Endodermal cell (in vitro differentiated cells): ENCODE data around the gene S100B. TPM values are rescaled to one million over a fixed set of nuclear protein-coding genes. Genes with fewer than 3 reads are reported as not detected.

Source experiments
- DNase-seq: peaks from one replicate; pipeline ENCODE4 v3.0.0-alpha.2; 2017
- H3K27ac ChIP-seq: 2 replicates; pipeline ENCODE4 v1.5.1; 2013; ENCODE audit warnings: mild to moderate bottlenecking, low read depth, low read length, moderate library complexity
- H3K27me3 ChIP-seq: 2 replicates; pipeline ENCODE4 v1.6.1; 2013; ENCODE audit warnings: mild to moderate bottlenecking, low read length, moderate library complexity; ENCODE audit not compliant: insufficient read depth, control insufficient read depth, poor library complexity, severe bottlenecking
- H3K36me3 ChIP-seq: 2 replicates; pipeline ENCODE4 v1.7.0; 2013; ENCODE audit warnings: mild to moderate bottlenecking, low read length, moderate library complexity; ENCODE audit not compliant: control insufficient read depth, insufficient read depth
- H3K4me1 ChIP-seq: one replicate; pipeline ENCODE4 v1.7.0; 2013; ENCODE audit warnings: low read length; ENCODE audit not compliant: control insufficient read depth, insufficient read depth
- H3K4me3 ChIP-seq: 2 replicates; pipeline ENCODE4 v1.5.1; 2013; ENCODE audit warnings: mild to moderate bottlenecking, low read length, moderate library complexity
- H3K9ac ChIP-seq: 2 replicates; pipeline ENCODE4 v1.6.1; 2013; ENCODE audit warnings: mild to moderate bottlenecking, low read length, moderate library complexity; ENCODE audit not compliant: poor library complexity, severe bottlenecking; ENCODE audit errors: extremely low read depth
- H3K9me3 ChIP-seq: 2 replicates; pipeline ENCODE4 v1.6.1; 2013; ENCODE audit warnings: mild to moderate bottlenecking, low read length, moderate library complexity; ENCODE audit not compliant: control insufficient read depth
- H3K27ac Mint-ChIP-seq: 2 replicates; pipeline ENCODE4 v1.8.0; 2020; ENCODE audit warnings: mixed read lengths
- H3K27me3 Mint-ChIP-seq: 2 replicates; pipeline ENCODE4 v1.8.0; 2021; ENCODE audit warnings: mild to moderate bottlenecking, mixed read lengths; ENCODE audit not compliant: insufficient read depth
- H3K36me3 Mint-ChIP-seq: 2 replicates; pipeline ENCODE4 v1.8.0; 2020; ENCODE audit warnings: low read depth, mixed read lengths
- H3K4me1 Mint-ChIP-seq: 2 replicates; pipeline ENCODE4 v1.8.0; 2020; ENCODE audit warnings: mixed read lengths
- H3K4me3 Mint-ChIP-seq: 2 replicates; pipeline ENCODE4 v1.8.0; 2020; ENCODE audit warnings: mild to moderate bottlenecking, moderate library complexity, mixed read lengths
- H3K9me3 Mint-ChIP-seq: 2 replicates; pipeline ENCODE4 v1.8.0; 2020; ENCODE audit warnings: mild to moderate bottlenecking, mixed read lengths
- WGBS, 2 experiments: methylation state at CpG; one replicate each; pipeline versions ENCODE4 v1.1.5 to v1.1.7; 2013; ENCODE audit warnings: missing lambda C conversion rate in 2 of 2, mixed read lengths in 1 of 2; ENCODE audit not compliant: insufficient coverage in 1 of 2, insufficient read length in 1 of 2; 5-methylcytosine and 5-hydroxymethylcytosine counted together
- total RNA-seq, 2 donors: library from RNA; stranded (reverse); fragmentation: NEBNext Ultra II Directional in 1 of 2; extraction: Animal tissue kit (Norgen Biotek cat#: 25700) in 1 of 2; gene quantifications; 2 replicates in 1 of 2; 3 replicates in 1 of 2; pipeline ENCODE4 v1.2.1, GENCODE V29; 2021
- TF ChIP-seq, protein P1 (sequence below): fragments of 200-600 bp; sonication (generic); conservative IDR thresholded peaks from 2 replicates; pipeline ENCODE4 v1.5.0; 2021; ENCODE audit warnings: antibody characterized with exemption, mild to moderate bottlenecking

The S100B gene
- total RNA-seq, 2 donors from 2014 or later = not detected

DNA sequence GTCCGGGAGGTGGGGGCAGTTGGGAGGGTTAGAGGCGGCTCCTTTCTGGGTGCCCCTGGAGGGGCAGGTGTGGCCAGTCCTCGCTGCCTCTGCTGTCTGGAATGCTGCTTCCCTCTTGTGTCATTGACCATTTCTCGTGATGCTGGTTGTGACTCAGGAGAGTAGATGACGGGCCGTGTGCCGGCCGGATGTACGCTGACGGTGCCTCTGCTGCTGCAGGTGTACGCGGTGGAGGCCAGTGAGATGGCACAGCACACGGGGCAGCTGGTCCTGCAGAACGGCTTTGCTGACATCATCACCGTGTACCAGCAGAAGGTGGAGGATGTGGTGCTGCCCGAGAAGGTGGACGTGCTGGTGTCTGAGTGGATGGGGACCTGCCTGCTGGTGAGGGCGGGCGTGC is 44.5 kb upstream of the S100B start:
- Histone ChIP-seq H3K9me3 (peaks cover 16% of the 10 kb centered on the region), H3K27ac (no peak overlapping the region), H3K4me1 (no peaks in the 10 kb centered on the region), H3K4me3 (no peak overlapping the region), H3K36me3 (peaks cover 84% of the 10 kb centered on the region), H3K9ac (no peak overlapping the region), H3K27me3 (no peaks in the 10 kb centered on the region)
- H3K27ac Mint-ChIP-seq = no peak overlapping the region
- TF ChIP-seq, protein P1, sequence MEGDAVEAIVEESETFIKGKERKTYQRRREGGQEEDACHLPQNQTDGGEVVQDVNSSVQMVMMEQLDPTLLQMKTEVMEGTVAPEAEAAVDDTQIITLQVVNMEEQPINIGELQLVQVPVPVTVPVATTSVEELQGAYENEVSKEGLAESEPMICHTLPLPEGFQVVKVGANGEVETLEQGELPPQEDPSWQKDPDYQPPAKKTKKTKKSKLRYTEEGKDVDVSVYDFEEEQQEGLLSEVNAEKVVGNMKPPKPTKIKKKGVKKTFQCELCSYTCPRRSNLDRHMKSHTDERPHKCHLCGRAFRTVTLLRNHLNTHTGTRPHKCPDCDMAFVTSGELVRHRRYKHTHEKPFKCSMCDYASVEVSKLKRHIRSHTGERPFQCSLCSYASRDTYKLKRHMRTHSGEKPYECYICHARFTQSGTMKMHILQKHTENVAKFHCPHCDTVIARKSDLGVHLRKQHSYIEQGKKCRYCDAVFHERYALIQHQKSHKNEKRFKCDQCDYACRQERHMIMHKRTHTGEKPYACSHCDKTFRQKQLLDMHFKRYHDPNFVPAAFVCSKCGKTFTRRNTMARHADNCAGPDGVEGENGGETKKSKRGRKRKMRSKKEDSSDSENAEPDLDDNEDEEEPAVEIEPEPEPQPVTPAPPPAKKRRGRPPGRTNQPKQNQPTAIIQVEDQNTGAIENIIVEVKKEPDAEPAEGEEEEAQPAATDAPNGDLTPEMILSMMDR = no peak
- H3K27me3 Mint-ChIP-seq = no peaks in the 10 kb centered on the region
- H3K36me3 Mint-ChIP-seq = peaks cover 87% of the 10 kb centered on the region
- H3K9me3 Mint-ChIP-seq = peaks cover 9% of the 10 kb centered on the region
- no peak overlapping the region for H3K4me3 Mint-ChIP-seq
- peaks cover 12% of the 10 kb centered on the region for H3K4me1 Mint-ChIP-seq
- WGBS, 2 experiments = 95 to 96% methylated on average over 16 to 19 of the region's 19 CpGs
- no peak for DNase-seq

DNA sequence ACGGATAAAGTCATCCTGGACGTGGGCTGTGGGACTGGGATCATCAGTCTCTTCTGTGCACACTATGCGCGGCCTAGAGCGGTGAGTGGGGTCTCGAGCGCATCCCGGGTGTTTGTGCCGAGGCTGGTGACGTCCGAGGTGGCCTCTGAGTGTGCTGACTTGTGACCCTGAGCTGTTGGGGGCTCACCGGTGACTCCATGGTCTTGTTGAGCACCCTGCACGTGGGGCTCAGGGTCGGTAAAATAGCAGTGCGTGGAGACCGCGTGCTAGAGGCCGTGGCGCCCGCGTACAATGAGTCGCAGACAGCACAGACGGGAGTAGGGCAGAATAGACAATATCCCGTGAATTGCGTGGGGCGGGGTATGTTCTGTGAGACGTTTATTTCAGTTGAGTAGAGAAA is 43.7 kb upstream of the S100B start:
- peaks cover 84% of the 10 kb centered on the region for H3K36me3 ChIP-seq

DNA sequence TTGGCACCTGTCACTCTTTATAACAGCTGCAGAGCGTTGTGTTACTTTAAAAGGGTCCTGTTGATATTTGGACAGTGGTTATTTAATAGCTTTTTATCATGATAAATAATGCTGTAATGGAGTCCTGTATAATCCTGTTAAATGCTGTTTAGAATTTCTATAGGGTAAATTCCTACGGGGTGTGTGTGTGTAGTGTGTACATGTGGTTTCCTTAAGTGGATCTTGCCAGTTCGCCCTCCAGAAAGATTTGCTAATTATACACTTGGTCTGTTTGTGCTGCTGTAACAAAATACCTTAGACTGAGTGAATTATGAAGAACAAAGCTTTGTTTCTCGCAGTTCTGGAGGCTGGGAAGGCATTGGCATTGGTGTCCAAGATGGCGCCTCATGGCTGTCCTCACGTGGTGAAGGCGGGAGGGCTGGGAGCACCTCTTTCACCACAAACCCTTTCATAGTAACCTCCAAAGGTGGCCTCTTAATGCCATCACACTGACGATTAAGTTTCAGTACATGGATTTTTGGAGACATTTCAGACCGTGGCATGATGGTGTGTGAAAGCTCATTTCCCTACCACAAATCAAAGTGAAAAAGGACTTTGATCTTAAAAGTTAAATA is 41.8 kb upstream of the S100B start:
- Histone ChIP-seq H3K4me1 (no peaks in the 10 kb centered on the region), H3K27ac (no peak overlapping the region), H3K36me3 (peaks cover 84% of the 10 kb centered on the region), H3K9ac (no peak overlapping the region), H3K27me3 (no peaks in the 10 kb centered on the region), H3K9me3 (no peaks in the 10 kb centered on the region), H3K4me3 (no peak overlapping the region)
- Mint-ChIP-seq H3K4me3 (no peak overlapping the region), H3K27me3 (no peaks in the 10 kb centered on the region), H3K4me1 (peaks cover 4% of the 10 kb centered on the region), H3K27ac (no peak overlapping the region), H3K36me3 (peaks cover 81% of the 10 kb centered on the region), H3K9me3 (no peaks in the 10 kb centered on the region)
- TF ChIP-seq, protein P1 = no peak
- 94 to 95% methylated on average over 7 to 9 of the region's 9 CpGs for WGBS, 2 experiments
- DNase-seq = no peak

More for the DNA sequence above, 43.7 kb upstream of the S100B start:
- H3K36me3 Mint-ChIP-seq = peaks cover 86% of the 10 kb centered on the region
- H3K4me1 ChIP-seq = no peaks in the 10 kb centered on the region
- peaks cover 2% of the 10 kb centered on the region for H3K9me3 Mint-ChIP-seq
- H3K27me3 Mint-ChIP-seq = no peaks in the 10 kb centered on the region
- H3K27ac ChIP-seq = no peak overlapping the region
- H3K27ac Mint-ChIP-seq = no peak overlapping the region
- peaks cover 12% of the 10 kb centered on the region for H3K4me1 Mint-ChIP-seq
- 96 to 97% methylated on average over 27 of the region's 27 CpGs for WGBS, 2 experiments
- no peak overlapping the region for H3K4me3 ChIP-seq
- H3K9ac ChIP-seq = no peak overlapping the region
- no peak overlapping the region for H3K4me3 Mint-ChIP-seq
- peaks cover 8% of the 10 kb centered on the region for H3K9me3 ChIP-seq
- no peaks in the 10 kb centered on the region for H3K27me3 ChIP-seq
- TF ChIP-seq, protein P1 = no peak
- DNase-seq = no peak
